WTC11 (cell line): ENCODE results near the gene RPS6KA5. TPM values are rescaled to one million over a fixed set of nuclear protein-coding genes. Genes with fewer than 3 reads are reported as not detected.

Experiments
- AR ChIP-seq: fragments of 250-450 bp; sonication (Bioruptor Pico); IDR thresholded peaks from 2 replicates; pipeline ENCODE4 v1.9.0; 2021; ENCODE audit warnings: mild to moderate bottlenecking
- ATF2 ChIP-seq: sonication (generic); formaldehyde crosslinking; IDR thresholded peaks from 2 replicates; pipeline ENCODE4 v1.8.1; 2022; ENCODE audit warnings: low read depth, missing genetic modification reagents, borderline replicate concordance
- ATF6 ChIP-seq: sonication (generic); formaldehyde crosslinking; IDR thresholded peaks from 2 replicates; pipeline ENCODE4 v1.8.1; 2023; ENCODE audit warnings: mild to moderate bottlenecking, missing genetic modification reagents
- E2F4 ChIP-seq: sonication (generic); formaldehyde crosslinking; IDR thresholded peaks from 2 replicates; pipeline ENCODE4 v1.8.1; 2022; ENCODE audit warnings: low read depth, mild to moderate bottlenecking, moderate library complexity, missing genetic modification reagents, borderline replicate concordance
- ESRRA ChIP-seq: sonication (generic); formaldehyde crosslinking; IDR thresholded peaks from 2 replicates; pipeline ENCODE4 v1.8.1; 2022; ENCODE audit warnings: mild to moderate bottlenecking, missing genetic modification reagents, borderline replicate concordance
- ETV6 ChIP-seq: sonication (generic); formaldehyde crosslinking; IDR thresholded peaks from 2 replicates; pipeline ENCODE4 v1.8.1; 2022; ENCODE audit warnings: mild to moderate bottlenecking, missing genetic modification reagents
- FOXK1 ChIP-seq: sonication (generic); formaldehyde crosslinking; IDR thresholded peaks from 2 replicates; pipeline ENCODE4 v1.8.0; 2022; ENCODE audit warnings: mild to moderate bottlenecking, moderate library complexity, missing genetic modification reagents
- HMGXB4 ChIP-seq: sonication (generic); formaldehyde crosslinking; IDR thresholded peaks from 2 replicates; pipeline ENCODE4 v1.8.1; 2023; ENCODE audit warnings: mild to moderate bottlenecking, moderate library complexity, missing genetic modification reagents
- KAT7 ChIP-seq: sonication (generic); formaldehyde crosslinking; IDR thresholded peaks from 2 replicates; pipeline ENCODE4 v1.8.1; 2023; ENCODE audit warnings: missing genetic modification reagents, mild to moderate bottlenecking, borderline replicate concordance
- MLX ChIP-seq: sonication (generic); formaldehyde crosslinking; IDR thresholded peaks from 2 replicates; pipeline ENCODE4 v1.8.1; 2023; ENCODE audit warnings: mild to moderate bottlenecking, missing genetic modification reagents, moderate library complexity
- PRRX2 ChIP-seq: fragments of 250-450 bp; sonication (Bioruptor Pico); IDR thresholded peaks from 2 replicates; pipeline ENCODE4 v1.8.0; 2021; ENCODE audit warnings: mild to moderate bottlenecking
- SMAD4 ChIP-seq: sonication (generic); formaldehyde crosslinking; IDR thresholded peaks from 2 replicates; pipeline ENCODE4 v1.8.0; 2022; ENCODE audit warnings: mild to moderate bottlenecking, missing genetic modification reagents
- USF2 ChIP-seq: sonication (generic); formaldehyde crosslinking; IDR thresholded peaks from 2 replicates; pipeline ENCODE4 v1.8.1; 2023; ENCODE audit warnings: mild to moderate bottlenecking, missing genetic modification reagents, moderate library complexity
- ZMAT4 ChIP-seq: fragments of 250-450 bp; sonication (Bioruptor Pico); IDR thresholded peaks from 2 replicates; pipeline ENCODE4 v1.9.0; 2021; ENCODE audit warnings: mild to moderate bottlenecking
- ZNF232 ChIP-seq: sonication (generic); formaldehyde crosslinking; IDR thresholded peaks from 2 replicates; pipeline ENCODE4 v1.8.0; 2022; ENCODE audit warnings: mild to moderate bottlenecking, missing genetic modification reagents
- ZNF263 ChIP-seq: sonication (generic); formaldehyde crosslinking; IDR thresholded peaks from 2 replicates; pipeline ENCODE4 v1.8.1; 2022; ENCODE audit warnings: low read depth, mild to moderate bottlenecking, moderate library complexity, missing genetic modification reagents
- ZNF281 ChIP-seq: sonication (generic); formaldehyde crosslinking; IDR thresholded peaks from 2 replicates; pipeline ENCODE4 v1.8.0; 2023; ENCODE audit warnings: mild to moderate bottlenecking, missing genetic modification reagents
- ZNF532 ChIP-seq: fragments of 250-450 bp; sonication (Bioruptor Pico); IDR thresholded peaks from 2 replicates; pipeline ENCODE4 v1.9.0; 2021; ENCODE audit warnings: mild to moderate bottlenecking, borderline replicate concordance
- total RNA-seq: library from RNA; stranded (reverse); gene quantifications from 3 replicates; pipeline ENCODE4 v1.2.3, GENCODE V29; 2021

RPS6KA5 gene
- total RNA-seq, 1 experiment from 2014 or later, result 5.2 TPM

GRCh38 chr14:90827919-90828610 is 232.4 kb downstream of the RPS6KA5 start (continued):
- TF ChIP-seq ZNF532 (CRISPR knock-in tag) (no peak), FOXK1 (CRISPR knock-in tag) (0 out of 2 replicates have a peak, but pooled peaks have one; percentile 25), ATF6 (CRISPR knock-in tag) (no peak), ZNF232 (CRISPR knock-in tag) (no peak), SMAD4 (CRISPR knock-in tag) (no peak), ETV6 (CRISPR knock-in tag) (peak; percentile 42; the same call in 1 of the 2 replicates), ESRRA (no peak), ZNF281 (CRISPR knock-in tag) (no peak), KAT7 (CRISPR knock-in tag) (no peak), ATF2 (peak; percentile 89), MLX (no peak), PRRX2 (CRISPR knock-in tag) (no peak), ZMAT4 (CRISPR knock-in tag) (no peak), ZNF263 (CRISPR knock-in tag) (no peak), HMGXB4 (no peak), AR (CRISPR knock-in tag) (no peak), USF2 (peak; percentile 41), E2F4 (no peak)
